HG03439 (cell line): ENCODE measurements around the gene SH3RF2.

ENCODE experiments used
- ATAC-seq: cut with Tn5 transposase; IDR thresholded peaks from one replicate; pipeline ENCODE4 v1.9.1; 2021; ENCODE audit warnings: mild to moderate bottlenecking, moderate library complexity; ENCODE audit not compliant: unreplicated experiment

SH3RF2 gene

DNA sequence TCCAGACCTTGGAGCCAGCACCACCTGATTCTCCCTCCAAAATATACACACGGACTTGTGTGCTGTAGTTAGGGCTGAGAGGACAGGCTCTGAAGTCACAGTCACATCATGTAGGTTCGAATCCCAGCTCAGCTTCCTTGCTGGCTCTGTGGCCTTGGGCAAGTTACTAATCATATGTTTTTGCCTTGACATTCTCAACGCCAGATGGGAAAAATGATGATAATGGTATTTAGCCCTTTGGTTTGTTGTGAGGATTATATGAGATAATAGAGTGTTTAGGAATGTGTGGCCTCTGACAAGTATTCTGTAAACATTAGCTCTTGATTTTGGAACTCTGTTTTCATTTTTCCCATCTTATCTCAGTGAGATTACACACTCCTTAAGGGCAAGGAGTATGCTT, 96.5 kb downstream of the SH3RF2 start:
- ATAC-seq, result no peak

- ATAC-seq, result no peak
Measured at GRCh38 chr5:146034127-146034526, 97.7 kb downstream of the SH3RF2 start.

GRCh38 chr5:146034605-146035004, 98.2 kb downstream of the SH3RF2 start:
- no peak for ATAC-seq

- no peak for ATAC-seq
Measured at GRCh38 chr5:146039420-146039819, 103.0 kb downstream of the SH3RF2 start.

GRCh38 chr5:146040527-146040926, 104.1 kb downstream of the SH3RF2 start:
- no peak for ATAC-seq

GRCh38 chr5:146041180-146041789, 104.9 kb downstream of the SH3RF2 start:
- ATAC-seq, result no peak

GRCh38 chr5:146042628-146043279, 106.4 kb downstream of the SH3RF2 start:
- ATAC-seq, result no peak

GRCh38 chr5:146043722-146044121, 107.3 kb downstream of the SH3RF2 start:
- no peak for ATAC-seq

- no peak for ATAC-seq
Measured at GRCh38 chr5:146047396-146047795, 111.0 kb downstream of the SH3RF2 start.

DNA sequence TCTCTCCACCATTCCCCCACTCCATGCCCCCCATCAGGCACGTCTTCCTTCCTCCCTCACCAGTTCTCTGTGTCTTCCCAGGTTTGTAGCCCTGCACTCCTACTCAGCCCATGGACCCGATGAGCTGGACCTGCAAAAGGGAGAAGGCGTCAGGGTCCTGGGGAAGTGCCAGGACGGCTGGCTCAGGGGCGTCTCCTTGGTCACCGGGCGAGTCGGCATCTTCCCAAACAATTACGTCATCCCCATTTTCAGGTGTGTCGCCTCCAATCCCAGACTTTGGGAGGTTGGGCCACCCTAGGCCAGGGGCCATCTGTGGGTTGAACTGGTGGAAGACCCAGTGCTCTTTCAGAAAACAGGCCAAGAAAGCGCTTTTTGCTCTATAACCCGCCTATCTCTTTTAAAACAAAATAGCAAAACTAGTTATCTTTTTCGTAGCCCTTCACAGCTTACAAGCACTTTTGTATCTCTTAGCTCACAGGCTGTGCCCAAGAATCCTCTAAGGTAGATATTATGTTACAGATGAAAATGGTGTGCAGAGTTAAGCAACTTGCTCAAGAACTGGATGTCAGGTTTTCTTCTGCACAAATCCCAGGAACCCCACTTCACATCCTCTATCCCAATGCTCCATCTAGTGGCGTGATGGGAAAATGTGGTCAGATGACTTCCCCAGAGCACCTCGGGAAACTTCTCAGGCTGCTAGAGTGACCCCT, 112.8 kb downstream of the SH3RF2 start:
- ATAC-seq, result no peak

DNA sequence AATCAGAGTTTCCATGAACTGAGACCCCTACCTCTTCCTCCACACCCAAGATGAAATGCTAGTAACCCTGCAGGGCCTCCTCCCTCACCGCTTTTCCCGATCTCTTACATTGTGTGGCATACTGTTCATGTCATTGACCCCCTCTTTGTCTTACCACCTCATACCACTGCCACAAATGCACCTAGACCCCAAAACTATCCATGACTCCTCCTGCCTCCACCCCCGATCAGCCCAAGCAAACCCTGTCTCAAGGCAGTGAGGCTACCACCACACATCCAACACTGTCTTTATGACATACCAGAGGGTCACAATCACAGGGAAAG, 113.3 kb downstream of the SH3RF2 start:
- ATAC-seq, result no peak

GRCh38 chr5:146050086-146050485, 113.7 kb downstream of the SH3RF2 start:
- no peak for ATAC-seq

GRCh38 chr5:146051678-146052077, 115.3 kb downstream of the SH3RF2 start:
- ATAC-seq, result no peak

GRCh38 chr5:146052780-146053179, 116.4 kb downstream of the SH3RF2 start:
- ATAC-seq, result no peak

DNA sequence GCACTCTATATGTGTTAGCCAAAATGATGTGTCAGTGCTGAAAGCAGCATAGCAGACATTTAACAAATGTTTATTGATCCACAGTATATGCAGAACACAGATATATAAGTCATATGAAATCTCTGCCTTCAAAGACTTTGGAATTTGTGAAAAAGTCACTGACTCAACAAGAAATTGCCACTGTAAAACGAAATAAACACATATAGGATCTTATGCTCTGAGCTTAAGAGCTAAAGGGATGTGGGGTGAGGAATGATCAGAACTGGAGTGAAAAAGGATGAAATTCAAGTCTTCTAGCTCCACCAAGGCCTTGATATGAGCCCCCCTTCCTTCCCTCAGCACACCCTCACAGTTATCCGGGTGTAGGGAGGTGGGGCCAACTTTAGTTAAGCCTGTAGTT, 119.1 kb downstream of the SH3RF2 start:
- ATAC-seq, result no peak

- ATAC-seq, result no peak
Measured at GRCh38 chr5:146059460-146060220, 123.3 kb downstream of the SH3RF2 start.

GRCh38 chr5:146060221-146060585, 123.8 kb downstream of the SH3RF2 start:
- no peak for ATAC-seq

DNA sequence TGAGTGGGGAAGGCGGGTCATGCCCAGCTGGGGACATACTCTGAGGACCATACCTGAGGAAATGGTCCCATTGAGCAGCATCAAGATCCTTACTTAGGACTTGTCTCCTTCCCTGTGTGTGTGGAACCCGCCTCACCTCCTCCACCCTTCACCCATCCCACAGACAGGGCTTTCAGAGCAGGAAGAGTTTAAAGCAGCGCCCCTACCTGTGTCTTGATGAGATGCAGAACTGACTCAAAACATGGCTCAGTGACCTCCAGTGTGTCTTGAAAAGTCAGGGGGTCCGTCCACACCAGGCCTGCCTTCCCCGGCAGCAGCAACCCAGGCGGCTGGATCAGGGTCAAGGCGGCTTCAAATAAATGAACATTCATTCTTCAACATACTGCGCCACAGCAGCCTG, 130.6 kb downstream of the SH3RF2 start:
- ATAC-seq, result no peak

DNA sequence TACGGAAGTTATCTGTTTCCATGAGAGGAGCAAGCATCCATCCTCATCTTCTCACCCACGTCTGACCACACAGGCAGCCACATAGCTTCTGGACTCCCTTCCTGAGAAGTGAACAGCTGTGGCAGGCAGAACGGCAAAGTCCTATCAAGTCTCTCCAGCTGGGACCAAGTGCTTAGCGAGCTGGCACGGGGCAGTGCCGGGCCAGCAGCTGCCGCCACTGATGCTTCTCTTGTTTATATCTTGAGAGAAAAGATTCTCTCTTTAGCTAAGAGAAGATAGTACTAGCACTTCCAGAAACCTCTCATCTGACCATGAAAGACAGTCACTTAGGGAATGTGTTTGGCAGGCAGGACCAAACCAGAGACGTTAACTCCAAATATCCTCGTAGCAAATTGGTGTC, 131.8 kb downstream of the SH3RF2 start:
- no peak for ATAC-seq

- no peak for ATAC-seq
Measured at GRCh38 chr5:146068977-146069779, 132.8 kb downstream of the SH3RF2 start.

- no peak for ATAC-seq
Measured at GRCh38 chr5:146069780-146070099, 133.4 kb downstream of the SH3RF2 start.
